Measurements from ENCODE around the gene CPNE8.
"Not testable (repeated sequence)": the region's sequence is repeated elsewhere in the genome, so short reads cannot be mapped to it uniquely, and the experiment has no call there.

The CPNE8 gene

DNA sequence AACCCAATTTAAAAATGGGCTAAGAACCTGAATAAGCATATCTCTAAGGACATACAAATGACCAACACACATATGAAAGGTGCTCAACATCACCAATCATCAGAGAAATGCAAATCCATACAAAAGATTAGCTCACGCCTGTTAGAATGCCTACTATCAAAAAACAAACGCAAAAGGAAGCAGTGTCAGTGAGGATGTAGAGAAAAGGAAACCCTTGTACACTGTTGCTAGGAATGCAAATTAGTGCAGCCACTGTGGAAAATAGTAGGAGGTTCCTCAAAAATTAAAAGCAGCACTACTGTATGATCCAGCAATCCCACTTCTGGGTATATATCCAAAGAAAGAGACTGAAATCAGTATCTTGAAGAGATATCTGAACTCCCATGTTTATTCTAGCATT, 133.0 kb downstream of the CPNE8 start:
- Histone ChIP-seq H3K27me3 (ENCODE audit: control insufficient read depth, insufficient read depth, low read length) (no peaks in the 10 kb centered on the region), H3K36me3 (ENCODE audit: control insufficient read depth, insufficient read depth, low read length) (no peaks in the 10 kb centered on the region), H3K9me3 (ENCODE audit: control insufficient read depth, insufficient read depth, low read depth, low read length) (no peaks in the 10 kb centered on the region), H3K4me3 (ENCODE audit: low read depth, low read length) (no peak overlapping the region), H3K9ac (ENCODE audit: low read length) (no peak overlapping the region), H3K27ac (ENCODE audit: low read depth, low read length) (no peak overlapping the region), H3K4me1 (ENCODE audit: control insufficient read depth, insufficient read depth, low read length) (no peaks in the 10 kb centered on the region; the same call in 1 of the 2 replicates)

DNA sequence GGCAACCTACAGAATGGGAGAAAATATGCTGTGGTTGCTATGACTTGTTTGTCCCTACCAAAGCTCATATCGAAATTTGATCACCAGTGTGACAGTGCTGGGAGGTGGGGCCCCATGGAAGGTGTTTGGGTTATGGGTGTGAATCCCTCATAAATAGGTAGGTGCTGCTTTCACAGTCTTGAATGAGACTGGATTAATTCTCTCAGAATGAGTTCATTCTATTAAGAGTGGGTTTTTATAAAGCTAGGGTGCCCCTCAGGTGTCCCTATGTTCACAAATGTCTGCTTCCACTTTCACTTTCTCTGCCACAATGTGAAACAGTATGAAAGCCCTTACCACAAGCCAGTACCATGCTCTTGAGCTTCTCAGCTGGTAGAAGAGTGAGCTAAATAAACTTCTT, 133.5 kb downstream of the CPNE8 start:
- H3K27ac ChIP-seq (ENCODE audit: low read depth, low read length) = no peak overlapping the region

DNA sequence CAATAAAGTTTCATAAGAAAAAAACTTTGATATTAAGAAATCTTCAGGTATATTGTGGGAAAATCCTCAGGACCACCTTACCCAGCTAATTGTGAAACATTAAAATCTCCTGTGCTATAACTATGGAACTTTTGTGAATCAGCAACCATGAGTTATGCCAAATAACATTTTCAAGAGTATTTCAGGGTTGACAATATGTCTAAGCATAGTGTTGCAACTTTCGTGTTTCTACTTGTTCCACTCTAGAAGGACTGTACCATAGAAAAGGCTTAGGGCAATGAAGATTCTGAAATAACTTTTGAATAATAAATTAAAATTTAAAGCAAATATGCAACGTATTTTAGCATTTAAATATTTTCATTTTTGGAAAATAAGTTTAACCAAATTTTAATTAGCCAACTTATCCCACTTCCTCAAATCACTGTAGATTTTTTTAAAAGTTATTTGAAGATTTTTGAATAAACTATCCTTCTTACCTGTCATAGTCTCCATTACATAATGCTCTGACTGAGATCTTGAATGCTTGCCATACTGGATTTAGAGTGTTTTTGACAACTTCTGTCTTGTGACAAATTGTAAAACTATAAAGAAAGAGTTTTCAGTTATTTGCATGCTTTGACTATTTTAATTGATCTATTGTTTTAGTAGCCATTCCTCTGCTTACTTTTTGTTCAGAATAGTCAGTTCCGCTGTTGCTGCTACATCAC, 143.6 kb downstream of the CPNE8 start:
- Histone ChIP-seq H3K27me3 (ENCODE audit: control insufficient read depth, insufficient read depth, low read length) (no peaks in the 10 kb centered on the region), H3K9ac (ENCODE audit: low read length) (no peak overlapping the region), H3K4me1 (ENCODE audit: control insufficient read depth, insufficient read depth, low read length) (peaks cover 4% of the 10 kb centered on the region; the same call in 1 of the 2 replicates), H3K36me3 (ENCODE audit: control insufficient read depth, insufficient read depth, low read length) (no peaks in the 10 kb centered on the region), H3K4me3 (ENCODE audit: low read depth, low read length) (no peak overlapping the region), H3K9me3 (ENCODE audit: control insufficient read depth, insufficient read depth, low read depth, low read length) (no peaks in the 10 kb centered on the region), H3K27ac (ENCODE audit: low read depth, low read length) (no peak overlapping the region)

More for the DNA sequence above, 133.5 kb downstream of the CPNE8 start:
- Histone ChIP-seq H3K9ac (ENCODE audit: low read length) (no peak overlapping the region), H3K36me3 (ENCODE audit: control insufficient read depth, insufficient read depth, low read length) (no peaks in the 10 kb centered on the region), H3K4me1 (ENCODE audit: control insufficient read depth, insufficient read depth, low read length) (no peaks in the 10 kb centered on the region; the same call in 1 of the 2 replicates), H3K9me3 (ENCODE audit: control insufficient read depth, insufficient read depth, low read depth, low read length) (no peaks in the 10 kb centered on the region), H3K4me3 (ENCODE audit: low read depth, low read length) (no peak overlapping the region), H3K27me3 (ENCODE audit: control insufficient read depth, insufficient read depth, low read length) (no peaks in the 10 kb centered on the region)

DNA sequence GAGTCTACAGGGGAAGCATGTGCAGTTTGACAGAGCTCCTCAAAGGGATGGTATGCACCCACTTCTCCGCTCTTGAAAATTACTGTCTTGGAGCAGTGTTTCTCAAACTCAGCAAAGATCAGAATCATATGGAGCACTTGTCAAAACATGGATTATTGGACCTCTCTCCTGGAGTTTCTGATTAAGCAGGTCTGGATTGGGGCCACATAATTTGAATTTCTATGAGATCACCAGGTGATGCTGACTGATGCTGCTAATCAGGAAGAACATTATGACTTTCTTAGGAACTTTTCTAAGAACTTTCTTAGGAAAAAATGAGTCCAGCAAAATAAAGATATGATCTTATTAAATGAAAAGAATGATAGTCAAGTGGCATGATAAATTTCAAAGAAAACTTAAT, 144.3 kb downstream of the CPNE8 start:
- Histone ChIP-seq H3K4me3 (ENCODE audit: low read depth, low read length) (no peak overlapping the region), H3K27me3 (ENCODE audit: control insufficient read depth, insufficient read depth, low read length) (no peaks in the 10 kb centered on the region), H3K36me3 (ENCODE audit: control insufficient read depth, insufficient read depth, low read length) (no peaks in the 10 kb centered on the region), H3K9me3 (ENCODE audit: control insufficient read depth, insufficient read depth, low read depth, low read length) (no peaks in the 10 kb centered on the region), H3K27ac (ENCODE audit: low read depth, low read length) (no peak overlapping the region), H3K4me1 (ENCODE audit: control insufficient read depth, insufficient read depth, low read length) (peaks cover 4% of the 10 kb centered on the region; the same call in 1 of the 2 replicates), H3K9ac (ENCODE audit: low read length) (no peak overlapping the region)

DNA sequence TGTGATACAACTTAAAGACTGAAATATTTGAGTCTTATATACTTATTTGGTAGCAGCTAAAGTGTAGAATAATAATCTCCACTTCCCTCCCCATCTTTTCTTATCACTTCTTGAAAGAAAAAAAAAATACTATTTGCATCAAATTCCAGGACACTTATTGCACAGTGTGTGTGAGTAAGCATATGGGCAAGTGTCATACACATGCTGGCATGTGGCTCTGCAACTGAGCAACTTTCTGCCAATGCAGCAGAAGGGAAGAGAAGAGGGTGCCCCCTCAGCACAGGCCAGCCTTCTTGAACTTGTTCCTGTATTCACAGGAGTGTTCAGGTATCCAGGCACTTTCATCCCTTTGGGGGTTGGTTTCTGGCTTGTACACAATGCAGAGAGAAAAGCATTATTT, 145.8 kb downstream of the CPNE8 start:
- no peak overlapping the region for H3K4me3 ChIP-seq (ENCODE audit: low read depth, low read length)
- no peaks in the 10 kb centered on the region for H3K9me3 ChIP-seq (ENCODE audit: control insufficient read depth, insufficient read depth, low read depth, low read length)
- no peaks in the 10 kb centered on the region for H3K27me3 ChIP-seq (ENCODE audit: control insufficient read depth, insufficient read depth, low read length)
- no peaks in the 10 kb centered on the region for H3K36me3 ChIP-seq (ENCODE audit: control insufficient read depth, insufficient read depth, low read length)
- H3K9ac ChIP-seq (ENCODE audit: low read length) = no peak overlapping the region
- H3K27ac ChIP-seq (ENCODE audit: low read depth, low read length) = no peak overlapping the region
- H3K4me1 ChIP-seq (ENCODE audit: control insufficient read depth, insufficient read depth, low read length) = peaks cover 4% of the 10 kb centered on the region; the same call in 1 of the 2 replicates

DNA sequence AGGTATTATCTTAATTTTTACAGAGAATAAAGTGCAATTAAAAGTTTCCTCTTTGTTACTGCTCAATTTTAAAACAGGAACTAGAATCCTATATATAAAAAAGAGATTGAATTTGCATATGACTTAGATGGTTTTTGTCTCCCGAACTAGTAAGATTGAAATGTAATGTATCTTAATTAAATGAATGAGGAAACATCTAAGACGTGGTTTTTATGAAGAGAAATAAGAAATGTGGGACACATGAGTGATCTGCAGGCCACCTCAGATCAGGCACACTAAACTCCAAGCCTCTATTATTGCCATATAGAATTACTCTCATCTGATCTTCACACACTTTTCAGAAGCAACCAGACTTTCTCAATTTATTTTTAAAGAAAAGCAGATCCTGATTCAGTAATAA, 158.6 kb downstream of the CPNE8 start:
- no peak overlapping the region for H3K9ac ChIP-seq (ENCODE audit: low read length)
- no peaks in the 10 kb centered on the region for H3K36me3 ChIP-seq (ENCODE audit: control insufficient read depth, insufficient read depth, low read length)
- no peak overlapping the region for H3K4me3 ChIP-seq (ENCODE audit: low read depth, low read length)
- H3K27me3 ChIP-seq (ENCODE audit: control insufficient read depth, insufficient read depth, low read length) = no peaks in the 10 kb centered on the region
- H3K9me3 ChIP-seq (ENCODE audit: control insufficient read depth, insufficient read depth, low read depth, low read length) = no peaks in the 10 kb centered on the region
- H3K27ac ChIP-seq (ENCODE audit: low read depth, low read length) = no peak overlapping the region
- peaks cover 3% of the 10 kb centered on the region; the same call in 1 of the 2 replicates for H3K4me1 ChIP-seq (ENCODE audit: control insufficient read depth, insufficient read depth, low read length)

DNA sequence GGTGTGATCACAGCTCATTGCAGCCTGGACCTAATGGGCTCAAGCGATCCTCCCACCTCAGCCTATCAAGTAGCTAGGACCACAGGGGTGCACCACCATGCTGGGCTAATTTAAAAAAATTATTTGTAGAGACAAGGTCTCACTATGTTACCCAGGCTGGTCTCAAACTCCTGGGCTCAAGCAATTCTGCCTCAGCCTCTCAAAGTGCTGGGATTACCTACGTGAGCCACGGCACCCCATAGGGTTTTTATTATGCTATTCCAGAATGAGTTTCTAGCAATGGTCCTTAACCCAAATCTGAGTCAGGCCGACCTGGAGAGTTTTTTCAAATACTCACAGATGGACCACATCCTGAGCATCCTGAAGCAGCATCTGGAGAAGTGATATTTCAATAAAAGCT, 159.8 kb downstream of the CPNE8 start:
- Histone ChIP-seq H3K9ac (ENCODE audit: low read length) (no peak overlapping the region), H3K27ac (ENCODE audit: low read depth, low read length) (no peak overlapping the region), H3K4me1 (ENCODE audit: control insufficient read depth, insufficient read depth, low read length) (peaks cover 3% of the 10 kb centered on the region; the same call in 1 of the 2 replicates), H3K4me3 (ENCODE audit: low read depth, low read length) (no peak overlapping the region), H3K36me3 (ENCODE audit: control insufficient read depth, insufficient read depth, low read length) (no peaks in the 10 kb centered on the region), H3K27me3 (ENCODE audit: control insufficient read depth, insufficient read depth, low read length) (no peaks in the 10 kb centered on the region), H3K9me3 (ENCODE audit: control insufficient read depth, insufficient read depth, low read depth, low read length) (no peaks in the 10 kb centered on the region)

DNA sequence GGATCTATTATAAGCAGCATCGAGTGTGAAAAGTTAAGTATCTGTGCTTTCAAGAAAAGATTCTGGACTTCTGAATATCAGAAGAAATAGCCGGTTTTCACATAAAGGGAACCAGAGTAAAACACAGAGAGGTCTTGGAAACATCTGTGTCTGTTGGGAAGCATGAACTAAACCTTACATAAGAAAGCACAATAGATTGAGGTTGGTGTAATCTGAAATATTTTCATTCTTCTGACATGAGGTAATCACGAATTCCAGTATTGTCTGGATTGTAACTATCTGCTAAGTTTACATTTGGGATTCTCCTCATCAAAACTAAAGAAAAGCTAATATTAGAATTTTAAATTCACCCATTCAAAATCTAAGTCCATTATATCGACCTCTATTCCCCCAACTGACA, 161.3 kb downstream of the CPNE8 start:
- Histone ChIP-seq H3K4me1 (ENCODE audit: control insufficient read depth, insufficient read depth, low read length) (peaks cover 3% of the 10 kb centered on the region; the same call in 1 of the 2 replicates), H3K9me3 (ENCODE audit: control insufficient read depth, insufficient read depth, low read depth, low read length) (no peaks in the 10 kb centered on the region), H3K9ac (ENCODE audit: low read length) (no peak overlapping the region)

DNA sequence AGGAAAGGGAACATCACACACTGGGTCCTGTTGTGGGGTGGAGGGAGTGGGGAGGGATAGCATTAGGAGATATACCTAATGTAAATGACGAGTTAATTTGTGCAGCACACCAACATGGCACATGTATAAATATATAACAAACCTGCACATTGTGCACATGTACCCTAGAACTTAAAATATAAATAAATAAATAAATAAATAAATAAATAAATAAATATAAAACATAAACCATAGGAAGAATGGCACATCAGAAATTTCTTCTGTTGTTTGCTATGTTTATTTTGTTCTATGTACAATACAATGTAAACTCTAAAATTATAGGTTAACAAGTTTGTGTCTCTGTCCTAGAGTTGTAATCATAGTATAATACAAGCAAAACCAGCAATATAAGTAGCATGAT, 162.9 kb downstream of the CPNE8 start:
- H3K4me1 ChIP-seq (ENCODE audit: control insufficient read depth, insufficient read depth, low read length); H3K27me3 ChIP-seq (ENCODE audit: control insufficient read depth, insufficient read depth, low read length); H3K9me3 ChIP-seq (ENCODE audit: control insufficient read depth, insufficient read depth, low read depth, low read length): not testable (repeated sequence)

More for the DNA sequence above, 161.3 kb downstream of the CPNE8 start:
- Histone ChIP-seq H3K27me3 (ENCODE audit: control insufficient read depth, insufficient read depth, low read length) (no peaks in the 10 kb centered on the region), H3K36me3 (ENCODE audit: control insufficient read depth, insufficient read depth, low read length) (no peaks in the 10 kb centered on the region), H3K27ac (ENCODE audit: low read depth, low read length) (no peak overlapping the region), H3K4me3 (ENCODE audit: low read depth, low read length) (no peak overlapping the region)

DNA sequence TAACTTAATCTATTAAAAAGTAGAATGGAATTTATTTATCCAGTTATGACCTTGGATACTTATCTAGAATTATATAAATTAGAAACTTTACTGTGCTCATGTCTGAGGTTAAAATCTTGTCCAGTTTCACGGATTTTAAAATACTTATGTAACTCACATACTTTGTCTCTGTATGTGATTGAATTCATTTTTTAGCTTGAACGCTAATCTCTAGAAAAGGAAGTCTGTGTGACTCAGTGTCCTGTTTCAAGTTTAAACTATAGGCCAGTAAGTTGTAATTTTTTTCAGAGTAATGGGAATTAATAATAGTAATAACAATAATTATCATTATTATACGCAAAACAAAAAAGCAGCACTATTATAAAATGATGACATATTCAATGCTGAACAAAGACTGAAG, 168.6 kb downstream of the CPNE8 start:
- H3K9ac ChIP-seq (ENCODE audit: low read length) = no peak overlapping the region
- H3K27me3 ChIP-seq (ENCODE audit: control insufficient read depth, insufficient read depth, low read length) = no peaks in the 10 kb centered on the region

More for the DNA sequence above, 162.9 kb downstream of the CPNE8 start:
- H3K9ac ChIP-seq (ENCODE audit: low read length); H3K27ac ChIP-seq (ENCODE audit: low read depth, low read length); H3K4me3 ChIP-seq (ENCODE audit: low read depth, low read length); H3K36me3 ChIP-seq (ENCODE audit: control insufficient read depth, insufficient read depth, low read length): not testable (repeated sequence)

DNA sequence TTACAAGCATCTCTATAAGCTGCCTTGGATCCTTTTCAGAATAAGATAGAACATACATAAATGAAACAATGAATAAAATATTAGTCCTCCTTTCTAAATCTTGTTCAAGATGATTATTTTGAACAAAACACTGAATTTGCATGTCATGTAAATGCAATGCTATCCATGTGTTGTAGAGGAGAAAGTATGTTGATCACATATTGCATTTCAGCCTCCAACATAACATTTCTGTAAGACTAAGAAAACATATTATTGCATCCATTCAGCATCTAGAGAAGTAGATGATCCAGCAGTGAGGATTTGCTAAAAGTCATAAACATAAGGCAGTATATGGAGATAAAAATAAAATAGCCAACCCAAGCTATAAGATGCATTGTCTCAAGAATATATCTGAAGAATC, 172.6 kb downstream of the CPNE8 start:
- no peaks in the 10 kb centered on the region for H3K4me1 ChIP-seq (ENCODE audit: control insufficient read depth, insufficient read depth, low read length)
- H3K9ac ChIP-seq (ENCODE audit: low read length) = no peak overlapping the region
- H3K36me3 ChIP-seq (ENCODE audit: control insufficient read depth, insufficient read depth, low read length) = no peaks in the 10 kb centered on the region
- H3K27ac ChIP-seq (ENCODE audit: low read depth, low read length) = no peak overlapping the region
- H3K27me3 ChIP-seq (ENCODE audit: control insufficient read depth, insufficient read depth, low read length) = no peaks in the 10 kb centered on the region
- no peaks in the 10 kb centered on the region for H3K9me3 ChIP-seq (ENCODE audit: control insufficient read depth, insufficient read depth, low read depth, low read length)
- no peak overlapping the region for H3K4me3 ChIP-seq (ENCODE audit: low read depth, low read length)

More for the DNA sequence above, 168.6 kb downstream of the CPNE8 start:
- no peaks in the 10 kb centered on the region for H3K9me3 ChIP-seq (ENCODE audit: control insufficient read depth, insufficient read depth, low read depth, low read length)
- H3K27ac ChIP-seq (ENCODE audit: low read depth, low read length) = no peak overlapping the region
- H3K4me1 ChIP-seq (ENCODE audit: control insufficient read depth, insufficient read depth, low read length) = no peaks in the 10 kb centered on the region
- H3K4me3 ChIP-seq (ENCODE audit: low read depth, low read length) = no peak overlapping the region
- no peaks in the 10 kb centered on the region for H3K36me3 ChIP-seq (ENCODE audit: control insufficient read depth, insufficient read depth, low read length)

Data from HUES6 (cell line).